Subcutaneous adipose tissue (tissue), 4 donors: ENCODE measurements around the gene PGAP1. TPM values are rescaled to one million over a fixed set of nuclear protein-coding genes. Genes with fewer than 3 reads are reported as not detected.

Source experiments
- CTCF ChIP-seq: fragments of 450-650 bp; IDR thresholded peaks from one replicate; pipeline ENCODE4 v1.5.1; 2016; ENCODE audit warnings: low read depth, mild to moderate bottlenecking, control low read depth, antibody characterized with exemption, moderate library complexity
- total RNA-seq, 4 donors: library from RNA; depleted of rRNA; stranded (reverse); fragments of >200 nt; gene quantifications; one replicate each; pipeline ENCODE4 v1.1.0, GENCODE V29; 2016

Gene PGAP1
- total RNA-seq, 4 donors from 2014 or later, result 6.6 to 17.0 (median 9.8) TPM

GRCh38 chr2:196931555-196931954 lies 5.0 kb upstream of the PGAP1 start:
- no peak for TF ChIP-seq CTCF

GRCh38 chr2:196927376-196928225 lies 1.1 kb upstream of the PGAP1 start:
- no peak for TF ChIP-seq CTCF

GRCh38 chr2:196925768-196926561 lies 542 bp downstream of the PGAP1 start:
- TF ChIP-seq CTCF, result no peak

- no peak for TF ChIP-seq CTCF
Observed at GRCh38 chr2:196925051-196925767, 1.3 kb downstream of the PGAP1 start.

GRCh38 chr2:196924051-196924450 lies 2.5 kb downstream of the PGAP1 start:
- TF ChIP-seq CTCF, result no peak

GRCh38 chr2:196918927-196919326 lies 7.6 kb downstream of the PGAP1 start:
- no peak for TF ChIP-seq CTCF

- TF ChIP-seq CTCF, result no peak
Observed at GRCh38 chr2:196917802-196918201, 8.7 kb downstream of the PGAP1 start.
